Panc1 (cell line): Measurements from ENCODE around the gene CADPS2. TPM values are rescaled to one million over a fixed set of nuclear protein-coding genes. Genes with fewer than 3 reads are reported as not detected.

Experiments
- ATAC-seq: fragments of 200-7000 bp; cut with Tn5 transposase; 2 replicates; pipeline ENCODE4 v1.9.1; 2020; ENCODE audit warnings: mild to moderate bottlenecking, moderate library complexity
- BruUV-seq: library from RNA; stranded (reverse); fragments of 400-500 nt; replicated peaks from 2 replicates; lab custom pipeline; 2021; lab: Mats Ljungman, UMichigan
- CTCF ChIA-PET: fragments of 300-600 bp; sonication (Branson Sonifier 250); formaldehyde crosslinking; loops from one replicate; lab custom pipeline; 2022; ENCODE audit warnings: antibody characterized with exemption; lab: Charles Lee
- POLR2A ChIA-PET: fragments of 300-600 bp; sonication (Branson Sonifier 250); formaldehyde crosslinking; loops from one replicate; lab custom pipeline; 2022; ENCODE audit warnings: antibody characterized with exemption; lab: Charles Lee
- DNase-seq: peaks from one replicate; pipeline ENCODE4 v3.0.0-alpha.2; 2010; ENCODE audit warnings: low read depth, low spot score
- H3K27ac ChIP-seq: 2 replicates; pipeline ENCODE4 v1.5.1; 2011; ENCODE audit warnings: mild to moderate bottlenecking, low read length, inconsistent platforms
- H3K27me3 ChIP-seq: fragments of 200-500 bp; sonication (Bioruptor generic); 2 replicates; pipeline ENCODE4 v1.6.0; 2014; ENCODE audit warnings: low read length, inconsistent platforms; ENCODE audit not compliant: control insufficient read depth, insufficient read depth
- H3K36me3 ChIP-seq: fragments of 200-500 bp; sonication (Bioruptor generic); 2 replicates; pipeline ENCODE4 v1.5.1; 2014; ENCODE audit warnings: inconsistent platforms, mild to moderate bottlenecking, low read length, moderate library complexity; ENCODE audit not compliant: control insufficient read depth, insufficient read depth
- H3K4me1 ChIP-seq: 2 replicates; pipeline ENCODE4 v1.5.1; 2011; ENCODE audit warnings: inconsistent platforms, mild to moderate bottlenecking, low read length, moderate library complexity; ENCODE audit not compliant: control insufficient read depth, insufficient read depth
- H3K4me3 ChIP-seq, 2 experiments: 2 replicates each; pipeline ENCODE4 v1.5.1; 2011 to 2012; ENCODE audit warnings: low read depth in 2 of 2, low read length in 2 of 2, mild to moderate bottlenecking in 2 of 2, inconsistent platforms in 1 of 2, moderate library complexity in 1 of 2
- H3K9me3 ChIP-seq: fragments of 200-500 bp; sonication (Bioruptor generic); 2 replicates; pipeline ENCODE4 v1.5.1; 2014; ENCODE audit warnings: low read depth, mild to moderate bottlenecking, inconsistent platforms, low read length, moderate library complexity; ENCODE audit not compliant: control insufficient read depth, insufficient read depth
- CTCF ChIP-seq: fragments of 450-650 bp; IDR thresholded peaks from 2 replicates; pipeline ENCODE4 v1.5.1; 2017; ENCODE audit warnings: mild to moderate bottlenecking
- POLR2AphosphoS5 ChIP-seq: IDR thresholded peaks from 2 replicates; pipeline ENCODE4 v1.6.1; 2012; ENCODE audit warnings: mild to moderate bottlenecking, low read depth, low read length, moderate library complexity
- SIN3A ChIP-seq: IDR thresholded peaks from 2 replicates; pipeline ENCODE4 v1.6.1; 2012; ENCODE audit warnings: low read depth, mild to moderate bottlenecking, low read length, moderate library complexity, borderline replicate concordance; ENCODE audit not compliant: insufficient read depth
- TCF7L2 ChIP-seq: IDR thresholded peaks from 2 replicates; pipeline ENCODE4 v1.6.1; 2011; ENCODE audit warnings: mild to moderate bottlenecking, low read depth, low read length, inconsistent platforms
- in situ Hi-C: cut with HindIII; loops from 2 replicates; pipeline ENCODE4 v1.10.0; 2016; ENCODE audit warnings: low sequenced_read_pairs, low pct_unique_long_range_greater_than_20kb
- intact Hi-C: fragments of 100-400 bp; cut with micrococcal nuclease; formaldehyde crosslinking; loops from one replicate; pipeline ENCODE4 v1.10.0; 2022; ENCODE audit not compliant: unreplicated experiment
- total RNA-seq: library from RNA; stranded (reverse); gene quantifications from one replicate; pipeline ENCODE4 v1.2.1, GENCODE V29; 2021; ENCODE audit not compliant: unreplicated experiment
- TF ChIP-seq, protein P1 (sequence below), 2 experiments: IDR thresholded peaks; 2 replicates each; pipeline ENCODE4 v1.6.1; 2011 to 2012; ENCODE audit warnings: low read depth in 2 of 2, control low read depth in 1 of 2, low read length in 1 of 2, mild to moderate bottlenecking in 1 of 2, moderate library complexity in 1 of 2; ENCODE audit not compliant: insufficient read depth in 1 of 2

CADPS2 gene
- total RNA-seq, 1 experiment from 2014 or later, result 1.6 TPM

DNA sequence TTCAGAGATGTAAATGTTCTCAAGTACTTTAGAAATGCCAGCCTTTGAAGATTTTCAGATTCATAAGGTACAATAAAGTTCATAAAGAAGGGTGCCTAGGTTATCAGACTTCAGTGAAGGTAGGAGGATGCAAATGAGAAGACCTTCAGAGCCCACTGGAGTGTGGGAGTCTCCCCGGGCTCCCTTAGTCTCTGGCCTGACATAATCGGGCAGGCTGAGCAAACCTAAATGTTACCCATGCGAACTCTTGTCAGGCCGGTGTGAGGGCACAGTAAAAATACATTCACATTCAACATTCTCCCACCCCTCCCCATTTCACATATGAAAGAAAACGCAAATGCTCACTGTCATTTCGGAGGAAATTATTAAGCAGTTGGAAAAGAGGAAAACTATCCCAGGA, 479.1 kb downstream of the CADPS2 start:
- no TSS peak for BruUV-seq
- POLR2A ChIA-PET, result no interaction called here
- ATAC-seq (no peak), DNase-seq (no peak)
- no peak for TF ChIP-seq POLR2AphosphoS5
- TF ChIP-seq, protein P1, sequence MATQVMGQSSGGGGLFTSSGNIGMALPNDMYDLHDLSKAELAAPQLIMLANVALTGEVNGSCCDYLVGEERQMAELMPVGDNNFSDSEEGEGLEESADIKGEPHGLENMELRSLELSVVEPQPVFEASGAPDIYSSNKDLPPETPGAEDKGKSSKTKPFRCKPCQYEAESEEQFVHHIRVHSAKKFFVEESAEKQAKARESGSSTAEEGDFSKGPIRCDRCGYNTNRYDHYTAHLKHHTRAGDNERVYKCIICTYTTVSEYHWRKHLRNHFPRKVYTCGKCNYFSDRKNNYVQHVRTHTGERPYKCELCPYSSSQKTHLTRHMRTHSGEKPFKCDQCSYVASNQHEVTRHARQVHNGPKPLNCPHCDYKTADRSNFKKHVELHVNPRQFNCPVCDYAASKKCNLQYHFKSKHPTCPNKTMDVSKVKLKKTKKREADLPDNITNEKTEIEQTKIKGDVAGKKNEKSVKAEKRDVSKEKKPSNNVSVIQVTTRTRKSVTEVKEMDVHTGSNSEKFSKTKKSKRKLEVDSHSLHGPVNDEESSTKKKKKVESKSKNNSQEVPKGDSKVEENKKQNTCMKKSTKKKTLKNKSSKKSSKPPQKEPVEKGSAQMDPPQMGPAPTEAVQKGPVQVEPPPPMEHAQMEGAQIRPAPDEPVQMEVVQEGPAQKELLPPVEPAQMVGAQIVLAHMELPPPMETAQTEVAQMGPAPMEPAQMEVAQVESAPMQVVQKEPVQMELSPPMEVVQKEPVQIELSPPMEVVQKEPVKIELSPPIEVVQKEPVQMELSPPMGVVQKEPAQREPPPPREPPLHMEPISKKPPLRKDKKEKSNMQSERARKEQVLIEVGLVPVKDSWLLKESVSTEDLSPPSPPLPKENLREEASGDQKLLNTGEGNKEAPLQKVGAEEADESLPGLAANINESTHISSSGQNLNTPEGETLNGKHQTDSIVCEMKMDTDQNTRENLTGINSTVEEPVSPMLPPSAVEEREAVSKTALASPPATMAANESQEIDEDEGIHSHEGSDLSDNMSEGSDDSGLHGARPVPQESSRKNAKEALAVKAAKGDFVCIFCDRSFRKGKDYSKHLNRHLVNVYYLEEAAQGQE (IDR thresholded peaks at IDR 0.05; ENCODE audit: insufficient read depth in 1 of 2, low read depth in 2 of 2, low read length in 1 of 2), result no peak
- no peak for TF ChIP-seq TCF7L2
- no peak for TF ChIP-seq SIN3A
- no peak for TF ChIP-seq CTCF
- Histone ChIP-seq H3K27ac (no peak overlapping the region), H3K27me3 (no peaks in the 10 kb centered on the region), H3K9me3 (no peaks in the 10 kb centered on the region), H3K36me3 (no peaks in the 10 kb centered on the region), H3K4me1 (no peaks in the 10 kb centered on the region), H3K4me3 (no peak overlapping the region)
- intact Hi-C loops, result no loop called here
- CTCF ChIA-PET, result no interaction called here
- in situ Hi-C loops, result no loop called here

DNA sequence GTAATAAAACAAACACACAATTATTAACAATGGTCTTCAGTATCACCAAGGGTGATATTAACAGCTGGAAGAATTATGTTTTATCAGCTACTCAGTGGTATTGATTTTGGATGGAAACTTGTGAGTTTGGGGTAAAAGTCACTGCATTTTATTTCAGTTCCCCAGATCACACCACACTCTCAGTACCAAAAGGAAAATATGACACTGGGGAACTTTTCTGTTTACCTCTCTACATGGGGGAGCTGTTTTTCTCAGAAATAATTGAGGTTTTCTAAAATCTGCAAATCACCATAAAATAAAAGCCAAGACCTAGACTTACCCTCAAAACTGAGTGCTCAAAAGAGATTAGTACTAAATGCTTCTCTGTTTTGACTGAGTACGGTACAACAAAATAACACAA, 483.1 kb downstream of the CADPS2 start:
- intact Hi-C loops, result no loop called here
- no peaks in the 10 kb centered on the region for H3K27me3 ChIP-seq
- ATAC-seq (no peak), DNase-seq (no peak)
- H3K27ac ChIP-seq, result no peak overlapping the region
- H3K9me3 ChIP-seq, result no peaks in the 10 kb centered on the region
- in situ Hi-C loops, result no loop called here
- no peaks in the 10 kb centered on the region for H3K4me1 ChIP-seq
- ChIA-PET CTCF (no interaction called here), POLR2A (no interaction called here)
- BruUV-seq, result no TSS peak
- TF ChIP-seq POLR2AphosphoS5 (no peak), CTCF (no peak), SIN3A (no peak)
- TF ChIP-seq, protein P1 (IDR thresholded peaks at IDR 0.05; ENCODE audit: insufficient read depth in 1 of 2, low read depth in 2 of 2, low read length in 1 of 2), result no peak
- no peak overlapping the region for H3K4me3 ChIP-seq
- no peaks in the 10 kb centered on the region for H3K36me3 ChIP-seq
